GM10847 (cell line): ENCODE results near the gene ANTKMT.

ENCODE experiments used
- POLR2A ChIP-seq: IDR thresholded peaks from 2 replicates; pipeline ENCODE4 v1.6.1; 2011; ENCODE audit not compliant: insufficient read length; ENCODE audit errors: extremely low read depth

The ANTKMT gene

DNA sequence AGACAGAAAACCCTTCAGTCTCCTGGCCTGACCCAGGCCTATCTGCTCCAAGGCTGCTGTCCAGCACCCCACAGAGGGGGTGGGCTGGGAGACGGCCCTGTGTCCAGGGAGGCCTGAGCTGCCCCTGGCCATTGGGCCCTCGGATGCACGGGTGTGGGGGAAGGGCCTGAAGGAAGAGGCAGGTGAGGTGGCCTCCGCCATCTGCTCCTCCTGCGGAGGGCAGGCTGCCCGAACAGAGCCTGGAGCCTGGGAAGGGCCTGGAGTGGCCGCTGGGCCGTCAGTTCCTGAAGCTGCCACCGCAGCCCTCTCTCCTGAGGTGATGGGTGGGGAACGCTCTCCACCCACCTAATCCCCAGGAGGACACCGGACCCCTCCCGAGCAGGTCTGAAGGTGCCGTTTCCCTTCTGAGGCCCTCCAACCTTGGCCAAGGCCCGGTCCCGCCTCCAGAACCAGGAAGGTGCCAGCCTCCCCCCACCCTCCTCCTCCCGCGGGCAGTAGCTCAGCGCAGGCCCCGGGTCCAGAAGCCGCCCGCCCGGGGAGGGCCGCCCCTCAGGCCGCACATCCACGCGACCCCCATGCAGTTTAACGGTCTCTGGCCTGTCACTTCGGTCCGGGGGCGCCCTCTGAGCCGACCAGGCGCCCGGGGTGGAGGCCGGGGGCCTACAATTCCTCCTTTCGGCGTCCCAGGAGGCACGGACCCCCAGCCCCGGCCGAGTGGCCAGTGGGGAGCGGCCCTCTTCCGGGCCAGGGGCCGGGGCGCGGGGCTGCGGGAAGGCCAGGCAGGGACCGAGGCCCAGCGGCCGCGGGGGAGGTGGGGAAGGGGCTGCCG, 16.2 kb upstream of the ANTKMT start:
- TF ChIP-seq POLR2A, result no peak

DNA sequence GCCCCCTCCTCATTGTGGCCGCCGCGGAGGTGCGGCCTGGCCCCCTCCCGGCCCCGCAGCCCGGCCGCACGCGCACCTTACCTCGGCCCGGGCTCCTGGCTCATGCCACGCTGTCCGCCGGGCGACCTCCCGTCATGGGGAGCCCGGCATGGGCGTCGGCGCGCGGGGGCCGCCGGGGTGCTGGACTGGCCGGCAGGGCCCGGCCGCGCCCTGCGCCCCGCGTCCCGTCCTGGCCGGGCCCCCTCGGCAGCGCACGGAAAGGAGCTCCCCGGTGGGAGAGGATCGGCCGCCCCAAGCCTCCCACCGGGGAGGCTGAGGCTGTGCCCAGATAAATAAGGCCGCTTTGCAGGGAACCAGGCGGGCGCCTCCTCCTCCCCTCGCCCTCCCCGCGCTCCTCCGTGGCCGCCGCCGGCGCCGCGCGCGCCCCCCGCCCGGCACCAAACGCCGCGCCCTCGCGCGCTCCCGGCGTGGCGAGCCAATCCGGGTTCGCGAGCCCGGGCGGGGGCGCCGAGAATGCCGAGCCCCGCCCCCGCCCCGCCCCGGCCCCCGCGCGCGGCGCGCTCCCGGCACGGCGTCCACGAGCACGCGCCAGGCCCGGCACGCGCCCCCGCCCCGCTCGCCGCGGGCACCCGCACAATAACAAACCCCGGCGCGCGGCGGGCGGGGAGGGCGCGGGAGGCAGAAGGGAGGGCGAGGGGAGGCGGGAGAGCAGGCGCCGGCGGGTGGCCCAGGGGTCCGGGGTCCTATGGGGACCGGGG, 15.3 kb upstream of the ANTKMT start, which contains the start of gene FBXL16:
TSS of gene FBXL16 (minus strand) at position 371 of the 758 bp plus-strand sequence. CDS start 8,396 bp downstream, outside the sequence.
- TF ChIP-seq POLR2A, result no peak

DNA sequence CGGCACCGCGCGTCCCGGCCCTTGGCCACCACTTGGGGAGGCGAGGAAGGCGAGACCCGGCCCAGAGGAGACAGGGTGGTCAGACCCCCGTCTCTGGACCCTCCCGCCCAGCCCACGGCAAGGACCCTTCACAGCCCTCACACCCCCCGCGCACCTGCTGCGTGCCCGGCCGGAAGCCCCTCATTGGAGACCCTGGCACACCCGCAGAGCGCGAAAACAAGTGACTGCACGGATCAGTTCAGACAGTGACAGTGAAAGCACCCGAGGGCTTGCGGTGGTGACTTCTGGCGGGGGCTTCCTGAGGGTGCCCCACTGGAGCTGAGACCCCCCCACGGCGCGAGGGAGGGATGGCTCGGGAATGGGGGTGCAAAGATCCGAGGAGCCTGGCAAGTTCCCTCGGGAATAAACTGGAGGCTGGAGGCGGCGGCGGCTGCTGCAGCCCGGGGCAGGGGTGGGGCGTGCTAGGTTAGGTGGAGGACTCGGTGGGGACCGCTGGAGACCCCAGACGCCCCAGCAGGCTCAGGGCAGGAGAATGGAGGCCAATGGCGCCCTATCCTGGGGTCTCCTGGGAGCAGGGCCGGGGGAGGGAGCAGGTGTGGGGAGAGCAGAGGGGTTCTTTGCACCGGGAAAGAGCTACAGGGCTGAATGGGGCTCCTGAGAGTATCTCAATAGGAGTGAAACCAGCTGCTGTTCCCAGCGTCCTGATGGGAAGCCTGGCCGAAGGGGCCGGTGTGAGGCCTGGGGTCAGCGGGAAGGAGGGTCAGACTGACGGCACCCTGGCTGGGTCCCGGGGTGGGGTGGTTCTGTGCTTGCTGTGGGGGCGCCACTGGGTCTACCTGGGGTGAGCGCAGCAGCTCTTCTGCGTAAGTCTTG, 14.5 kb upstream of the ANTKMT start:
- TF ChIP-seq POLR2A, result no peak

DNA sequence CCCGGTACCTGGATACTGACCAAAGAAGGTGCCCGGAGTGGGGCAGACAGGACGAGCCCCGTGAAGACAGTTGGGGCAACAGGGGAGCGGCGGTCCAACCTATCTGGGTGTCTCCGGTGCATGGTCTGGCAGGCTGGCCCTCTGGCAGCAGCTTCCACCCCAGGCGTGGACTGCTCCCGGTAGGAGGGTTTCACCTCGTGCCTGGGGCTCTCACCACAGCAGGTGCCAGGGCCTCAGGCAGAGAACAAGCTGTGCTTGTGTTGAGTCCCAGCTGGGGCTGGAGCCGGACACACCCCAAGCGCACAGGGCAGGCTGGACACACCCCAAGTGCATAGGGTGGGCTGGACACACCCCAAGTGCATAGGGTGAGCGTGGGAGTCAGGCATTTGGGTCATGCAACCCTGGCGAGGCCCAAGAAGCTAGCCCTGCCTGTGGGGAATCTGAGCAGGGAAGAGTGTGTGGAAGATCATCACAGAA, 13.8 kb upstream of the ANTKMT start:
- no peak for TF ChIP-seq POLR2A

DNA sequence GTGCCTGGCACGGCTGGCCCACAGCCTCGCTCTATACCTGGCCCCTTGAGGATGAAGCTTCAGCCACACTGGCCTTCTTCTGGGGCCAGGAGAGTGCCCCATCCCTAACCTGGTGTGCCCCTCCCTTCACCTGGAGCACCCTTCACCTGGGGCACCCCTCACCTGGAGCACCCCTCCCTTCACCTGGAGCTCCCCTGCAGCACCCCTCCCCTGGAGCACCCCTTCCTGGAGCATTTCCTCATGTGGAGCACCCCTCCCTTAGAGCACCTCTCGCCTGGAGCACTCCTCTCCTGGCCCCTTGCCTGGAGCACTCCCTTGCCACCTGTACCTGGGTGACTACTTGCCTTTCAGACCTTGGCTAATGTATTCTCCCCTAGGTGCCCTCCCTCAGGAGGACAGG, 12.9 kb upstream of the ANTKMT start:
- TF ChIP-seq POLR2A, result no peak

DNA sequence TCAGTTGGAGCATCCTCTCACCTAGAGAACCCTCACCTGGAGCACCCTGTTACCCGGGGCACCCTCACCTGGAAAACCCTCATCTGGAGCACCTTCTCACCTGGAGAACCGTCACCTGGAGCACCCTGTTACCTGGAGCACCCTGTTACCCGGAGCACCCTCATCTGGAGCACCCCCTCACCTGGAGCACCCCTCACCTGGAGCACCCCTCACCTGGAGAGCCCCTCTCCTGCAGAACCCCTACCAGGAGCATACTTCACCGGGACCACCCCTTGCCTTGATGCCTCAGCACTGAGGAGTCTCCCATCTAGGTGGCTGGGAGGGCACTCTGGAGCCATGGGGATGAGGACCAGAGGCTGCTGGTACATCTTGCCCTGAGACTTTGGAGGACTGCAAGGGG, 12.0 kb upstream of the ANTKMT start:
- TF ChIP-seq POLR2A, result no peak

DNA sequence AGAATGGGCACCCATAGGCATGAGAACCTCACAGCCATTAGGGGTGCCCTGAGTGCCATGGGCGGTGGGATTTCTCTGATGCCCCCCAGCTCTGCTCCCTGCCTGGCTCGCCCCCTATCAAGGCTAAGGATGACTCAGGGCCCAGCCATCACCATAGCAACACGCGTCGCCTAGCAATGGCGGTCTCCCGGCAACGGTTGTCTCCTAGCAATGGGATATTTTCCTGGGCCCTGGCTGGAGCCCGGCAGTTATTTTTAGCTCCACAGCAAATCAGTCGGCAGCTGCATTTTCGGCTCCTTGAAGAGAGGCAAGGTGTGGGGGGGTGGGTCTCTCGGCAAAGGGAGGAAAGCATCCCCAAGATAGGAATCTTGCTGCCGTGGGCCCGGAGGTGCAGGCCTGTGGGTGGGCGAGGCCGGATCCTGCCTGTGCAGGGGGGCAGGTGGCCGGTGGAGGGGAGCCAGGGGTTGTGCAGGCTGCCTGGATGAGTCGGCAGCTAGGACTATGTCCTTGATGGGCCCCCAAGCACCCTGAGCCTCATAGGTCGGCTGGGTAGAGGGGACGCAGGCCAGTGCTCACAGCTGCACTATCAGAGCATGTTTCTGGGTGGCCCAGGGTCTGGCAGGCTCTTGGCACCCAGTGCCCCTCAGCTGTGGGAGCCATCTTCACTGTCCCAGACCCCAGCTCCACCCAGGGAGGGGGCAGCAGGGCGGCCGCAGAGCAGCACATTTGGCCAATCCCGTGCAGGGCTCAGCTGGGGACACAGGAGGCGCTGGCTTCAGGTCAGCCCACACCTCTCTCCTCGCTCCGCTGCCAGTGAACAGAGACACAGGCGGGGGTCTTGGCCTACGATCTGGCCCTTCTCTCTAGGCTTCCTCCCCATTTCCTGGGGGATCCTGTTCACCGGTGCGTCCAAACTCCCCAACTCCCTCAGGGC, 11.1 kb upstream of the ANTKMT start:
- no peak for TF ChIP-seq POLR2A

DNA sequence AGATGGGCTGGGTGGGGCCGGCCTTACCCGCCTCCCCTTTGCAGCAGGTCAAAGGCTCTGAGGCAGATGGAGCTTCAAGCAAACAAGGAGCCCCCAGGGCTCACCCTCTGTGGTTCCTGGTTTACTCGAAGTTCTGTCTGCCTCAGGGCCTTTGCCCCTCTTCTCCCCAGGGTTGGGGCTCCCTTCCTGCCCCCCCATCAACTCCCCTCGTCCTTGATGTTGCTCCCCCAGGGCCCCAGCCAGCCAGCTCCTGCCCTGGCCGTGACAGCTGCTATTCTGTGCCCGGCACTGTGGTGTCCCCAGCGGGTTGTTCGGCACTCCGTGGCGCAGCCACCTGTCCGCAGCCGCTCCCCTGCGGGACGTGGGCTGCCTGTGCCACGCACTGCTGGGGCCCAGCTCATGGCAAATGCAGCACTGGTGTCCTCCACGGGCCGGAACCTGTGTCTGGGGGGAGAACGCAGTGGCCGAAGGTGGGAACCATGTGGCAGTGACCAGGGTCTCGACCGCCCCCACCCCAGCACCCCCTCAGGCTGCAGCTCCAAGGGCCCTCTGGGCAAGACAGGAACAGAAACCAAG, 10.4 kb upstream of the ANTKMT start:
- no peak for TF ChIP-seq POLR2A

DNA sequence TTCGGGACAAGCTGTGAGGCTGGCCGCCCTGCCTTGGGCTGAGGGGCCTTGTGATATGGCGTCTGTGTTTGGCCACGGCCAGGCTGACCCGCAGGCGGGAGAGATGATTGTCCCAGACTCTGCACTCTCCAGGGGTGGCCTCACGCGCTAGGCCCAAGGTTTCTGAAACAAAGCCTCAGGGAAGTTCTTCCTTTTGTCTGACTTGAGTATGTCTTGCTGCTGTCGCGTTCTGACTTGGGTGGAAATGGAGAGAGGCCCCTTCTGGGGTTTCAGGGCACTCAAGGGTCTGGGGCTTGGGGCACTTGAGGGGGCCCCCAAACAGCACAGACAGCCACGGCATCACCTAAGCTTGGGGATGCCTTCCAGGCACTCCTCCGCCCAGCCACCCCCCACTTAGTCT, 9.9 kb upstream of the ANTKMT start:
- TF ChIP-seq POLR2A, result no peak

DNA sequence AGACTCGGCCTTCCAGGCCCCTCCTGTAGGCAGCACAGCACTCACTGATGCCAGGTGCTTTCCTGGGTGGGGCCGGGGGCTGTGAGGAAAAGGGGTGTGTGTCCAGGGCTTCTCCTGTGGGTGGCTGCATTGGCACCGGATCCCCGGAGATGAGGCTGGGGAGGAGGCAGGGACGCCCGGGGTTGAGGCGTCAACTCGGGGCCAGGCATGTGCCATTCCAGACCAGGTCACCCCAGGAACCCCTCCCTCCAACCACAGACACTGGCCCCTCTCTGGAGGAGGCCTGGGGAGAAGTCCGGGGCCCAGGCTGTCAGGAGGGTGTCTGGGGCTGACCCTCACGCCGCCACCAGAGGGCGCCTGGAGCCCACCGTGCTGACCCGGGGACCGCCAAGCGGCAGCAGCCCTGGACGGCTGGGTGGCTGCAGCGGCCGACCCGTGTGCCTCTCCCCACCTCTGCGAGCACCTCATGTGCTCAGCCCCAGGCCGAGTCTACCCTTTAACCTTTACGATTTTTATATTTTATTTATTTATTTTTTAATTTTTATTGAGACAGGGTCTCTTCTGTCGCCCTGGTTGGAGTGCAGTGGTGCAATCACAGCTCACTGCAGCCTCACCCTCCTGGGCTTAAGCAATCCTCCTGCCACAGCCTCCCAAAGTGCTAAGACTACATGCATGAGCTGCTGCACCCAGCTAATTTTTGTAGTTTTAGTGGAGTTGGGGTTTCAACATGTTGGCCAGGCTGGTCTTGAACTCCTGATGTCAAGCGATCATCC, 9.2 kb upstream of the ANTKMT start:
- no peak for TF ChIP-seq POLR2A

DNA sequence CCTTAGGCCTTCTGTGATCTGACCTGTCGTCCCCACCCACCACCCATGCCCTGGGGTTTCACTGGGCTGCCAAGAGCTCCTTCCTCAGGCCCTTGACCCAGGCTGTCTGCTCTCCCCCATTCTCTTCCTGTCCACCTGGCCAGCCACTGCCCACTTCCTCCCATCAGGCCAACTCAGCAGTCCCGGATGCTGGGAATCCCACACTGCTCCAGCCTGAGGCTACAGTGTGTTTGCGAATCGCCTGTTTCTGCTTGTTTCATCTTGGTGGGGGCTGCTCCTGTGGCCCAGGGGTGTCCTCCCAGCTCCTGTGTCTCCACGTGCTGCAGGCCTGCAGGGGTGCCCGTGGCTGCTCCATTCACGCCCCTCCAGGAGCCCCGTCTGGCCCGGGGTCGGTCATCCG, 6.9 kb upstream of the ANTKMT start:
- no peak for TF ChIP-seq POLR2A

DNA sequence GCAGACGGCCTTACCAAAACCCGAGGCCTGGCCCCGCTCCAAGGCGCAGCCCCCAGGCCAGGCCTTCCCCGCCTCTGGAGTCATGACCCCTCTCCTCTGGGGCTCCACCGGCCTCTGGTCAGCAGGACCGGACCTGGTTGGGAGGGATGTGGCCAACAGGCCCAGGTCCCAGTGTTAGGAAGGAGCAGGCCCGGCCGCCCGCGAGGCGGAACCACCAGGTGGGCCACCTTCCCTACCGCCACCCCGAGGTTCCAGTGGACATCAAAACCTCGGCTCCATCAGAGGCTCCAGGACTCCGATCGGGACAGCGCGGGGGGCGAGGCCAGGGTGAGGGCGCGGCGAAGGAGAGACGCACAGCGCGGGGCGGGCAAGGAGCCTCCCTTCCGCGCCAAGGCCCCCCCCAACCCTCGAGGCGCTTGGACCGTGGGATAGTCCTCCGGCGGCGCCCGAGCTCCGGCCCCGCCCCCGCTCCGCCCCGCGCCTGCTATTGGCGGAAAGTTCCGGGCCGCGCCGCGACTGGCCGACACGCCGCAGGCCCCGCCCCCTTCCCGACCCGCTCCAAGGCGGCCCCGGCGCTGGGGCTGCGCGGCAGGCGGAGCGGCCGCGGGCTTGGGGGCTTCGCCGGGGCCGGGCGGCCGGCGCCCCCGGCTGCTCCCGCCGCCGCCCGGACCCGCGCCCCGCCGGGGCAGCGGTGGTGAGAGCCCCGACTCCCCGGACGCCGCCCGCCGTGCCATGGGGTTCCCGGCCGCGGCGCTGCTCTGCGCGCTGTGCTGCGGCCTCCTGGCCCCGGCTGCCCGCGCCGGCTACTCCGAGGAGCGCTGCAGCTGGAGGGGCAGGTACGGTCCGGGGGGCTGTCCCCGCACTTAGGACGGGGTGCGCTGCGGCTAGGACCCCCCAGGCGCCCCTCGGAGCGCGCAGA, 6.1 kb upstream of the ANTKMT start, which contains the start of gene METRN:
TSS of gene METRN (plus strand) at position 561 of the 919 bp plus-strand sequence. CDS start at position 733, 172 bp downstream.
- TF ChIP-seq POLR2A, result no peak
